ENCODE results near the gene FBXL14.

- no peak for TF ChIP-seq CTCF (IDR thresholded peaks at IDR 0.05 in 8 of 11, conservative IDR thresholded peaks at IDR 0.05 in 3 of 11)
- TF ChIP-seq POLR2A (IDR thresholded peaks at IDR 0.05) = no peak
Measured at GRCh38 chr12:1532375-1533165, 61.8 kb downstream of the FBXL14 start.
